Skeletal muscle satellite cell (primary cell): ENCODE data around the gene PLAGL1. TPM values are rescaled to one million over a fixed set of nuclear protein-coding genes. Genes with fewer than 3 reads are reported as not detected.

Experiments used
- small RNA-seq: library from RNA; depleted of rRNA; stranded (forward); fragments of <200 nt; gene quantifications from one replicate; pipeline ENCODE3, GENCODE V24; 2012

PLAGL1 gene

Small RNA genes lying within 50 kb of the gene (small RNA-seq; reads per million reads assigned to genes)
- gene RF02143, result not detected
